ENCODE measurements around the gene IQCN.

The IQCN gene

DNA sequence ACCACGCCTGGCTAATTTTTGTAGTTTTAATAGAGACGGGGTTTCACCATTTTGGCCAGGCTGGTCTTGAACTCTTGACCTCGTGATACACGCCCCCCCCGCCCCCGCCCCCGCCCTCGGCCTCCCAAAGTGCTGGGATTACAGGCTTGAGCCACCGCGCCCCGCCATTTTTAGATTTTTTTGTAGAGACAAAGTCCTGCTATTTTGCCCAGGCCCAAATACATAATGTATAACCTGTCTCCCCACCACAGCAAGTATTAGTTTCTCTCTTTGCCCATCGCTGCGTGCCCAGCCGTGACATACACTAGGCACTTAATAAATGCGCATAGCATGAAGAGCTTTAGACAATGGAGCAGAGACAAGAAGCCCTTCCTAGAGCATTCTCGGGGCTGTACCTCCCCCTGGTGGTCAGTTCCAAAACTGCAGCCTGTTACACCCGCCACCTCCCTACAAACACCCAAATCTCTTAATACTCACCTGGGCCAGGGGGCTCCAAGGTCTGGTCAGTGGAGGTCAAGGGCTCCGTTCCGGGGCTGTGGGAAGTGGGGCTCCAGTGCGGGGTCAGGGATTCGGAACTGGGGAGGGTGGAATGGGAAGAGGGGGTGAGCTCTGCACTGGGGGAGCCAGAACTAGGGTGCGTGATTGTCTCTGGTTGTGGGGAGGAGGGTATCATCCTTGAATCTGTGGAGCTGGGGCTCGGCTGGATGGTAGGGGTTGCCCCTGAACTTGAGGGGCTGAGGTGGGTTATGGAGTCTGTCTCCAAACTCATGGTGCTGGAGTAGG, 22.5 kb downstream of the IQCN start (continued):
- TF ChIP-seq, protein P1, sequence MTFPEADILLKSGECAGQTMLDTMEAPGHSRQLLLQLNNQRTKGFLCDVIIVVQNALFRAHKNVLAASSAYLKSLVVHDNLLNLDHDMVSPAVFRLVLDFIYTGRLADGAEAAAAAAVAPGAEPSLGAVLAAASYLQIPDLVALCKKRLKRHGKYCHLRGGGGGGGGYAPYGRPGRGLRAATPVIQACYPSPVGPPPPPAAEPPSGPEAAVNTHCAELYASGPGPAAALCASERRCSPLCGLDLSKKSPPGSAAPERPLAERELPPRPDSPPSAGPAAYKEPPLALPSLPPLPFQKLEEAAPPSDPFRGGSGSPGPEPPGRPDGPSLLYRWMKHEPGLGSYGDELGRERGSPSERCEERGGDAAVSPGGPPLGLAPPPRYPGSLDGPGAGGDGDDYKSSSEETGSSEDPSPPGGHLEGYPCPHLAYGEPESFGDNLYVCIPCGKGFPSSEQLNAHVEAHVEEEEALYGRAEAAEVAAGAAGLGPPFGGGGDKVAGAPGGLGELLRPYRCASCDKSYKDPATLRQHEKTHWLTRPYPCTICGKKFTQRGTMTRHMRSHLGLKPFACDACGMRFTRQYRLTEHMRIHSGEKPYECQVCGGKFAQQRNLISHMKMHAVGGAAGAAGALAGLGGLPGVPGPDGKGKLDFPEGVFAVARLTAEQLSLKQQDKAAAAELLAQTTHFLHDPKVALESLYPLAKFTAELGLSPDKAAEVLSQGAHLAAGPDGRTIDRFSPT (tag by site-specific recombination; IDR thresholded peaks at IDR 0.05): no peak
- TF ChIP-seq MYNN (tag by site-specific recombination; IDR thresholded peaks at IDR 0.05; ENCODE audit: borderline replicate concordance) (no peak), GLI4 (tag by site-specific recombination; IDR thresholded peaks at IDR 0.05) (no peak), ZNF610 (tag by site-specific recombination; IDR thresholded peaks at IDR 0.05; ENCODE audit: borderline replicate concordance) (no peak), ZNF560 (tag by site-specific recombination; IDR thresholded peaks at IDR 0.05; ENCODE audit: borderline replicate concordance) (no peak), ZNF837 (tag by site-specific recombination; IDR thresholded peaks at IDR 0.05) (no peak), ZEB2 (tag by site-specific recombination; IDR thresholded peaks at IDR 0.05) (0 out of 2 replicates have a peak, but pooled peaks have one; percentile 41), KLF1 (tag by site-specific recombination; IDR thresholded peaks at IDR 0.05) (no peak), ZNF169 (tag by site-specific recombination; IDR thresholded peaks at IDR 0.05) (no peak), ZNF19 (tag by site-specific recombination; IDR thresholded peaks at IDR 0.05; ENCODE audit: low read depth) (no peak), SP7 (tag by site-specific recombination; IDR thresholded peaks at IDR 0.05) (no peak), ZBTB1 (tag by site-specific recombination; IDR thresholded peaks at IDR 0.05) (no peak), ZNF654 (tag by site-specific recombination; IDR thresholded peaks at IDR 0.05; ENCODE audit: low read depth) (peak; percentile 86), ZNF132 (tag by site-specific recombination; IDR thresholded peaks at IDR 0.05; ENCODE audit: borderline replicate concordance) (no peak), HOXD13 (CRISPR knock-in tag; IDR thresholded peaks at IDR 0.05; ENCODE audit: borderline replicate concordance) (no peak), ZNF248 (tag by site-specific recombination; IDR thresholded peaks at IDR 0.05) (0 out of 2 replicates have a peak, but pooled peaks have one; percentile 23), FEZF1 (tag by site-specific recombination; IDR thresholded peaks at IDR 0.05) (no peak), ZNF670 (tag by site-specific recombination; IDR thresholded peaks at IDR 0.05; ENCODE audit: low read depth) (no peak), ZIC2 (tag by site-specific recombination; IDR thresholded peaks at IDR 0.05) (no peak), ZSCAN30 (tag by site-specific recombination; IDR thresholded peaks at IDR 0.05) (no peak), ZNF433 (tag by site-specific recombination; IDR thresholded peaks at IDR 0.05; ENCODE audit: low read depth) (no peak), ZBTB7A (tag by site-specific recombination; IDR thresholded peaks at IDR 0.05; ENCODE audit: low read depth) (no peak), ZNF341 (tag by site-specific recombination; IDR thresholded peaks at IDR 0.05; ENCODE audit: low read depth) (no peak), RBAK (tag by site-specific recombination; IDR thresholded peaks at IDR 0.05) (no peak), ZNF175 (tag by site-specific recombination; IDR thresholded peaks at IDR 0.05) (no peak), ZNF747 (tag by site-specific recombination; IDR thresholded peaks at IDR 0.05) (no peak)
- TF ChIP-seq, protein P2, sequence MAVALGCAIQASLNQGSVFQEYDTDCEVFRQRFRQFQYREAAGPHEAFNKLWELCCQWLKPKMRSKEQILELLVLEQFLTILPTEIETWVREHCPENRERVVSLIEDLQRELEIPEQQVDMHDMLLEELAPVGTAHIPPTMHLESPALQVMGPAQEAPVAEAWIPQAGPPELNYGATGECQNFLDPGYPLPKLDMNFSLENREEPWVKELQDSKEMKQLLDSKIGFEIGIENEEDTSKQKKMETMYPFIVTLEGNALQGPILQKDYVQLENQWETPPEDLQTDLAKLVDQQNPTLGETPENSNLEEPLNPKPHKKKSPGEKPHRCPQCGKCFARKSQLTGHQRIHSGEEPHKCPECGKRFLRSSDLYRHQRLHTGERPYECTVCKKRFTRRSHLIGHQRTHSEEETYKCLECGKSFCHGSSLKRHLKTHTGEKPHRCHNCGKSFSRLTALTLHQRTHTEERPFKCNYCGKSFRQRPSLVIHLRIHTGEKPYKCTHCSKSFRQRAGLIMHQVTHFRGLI (tag by site-specific recombination; IDR thresholded peaks at IDR 0.05): peak; percentile 32; the same call in 1 of the 2 replicates
- TF ChIP-seq, protein P3, sequence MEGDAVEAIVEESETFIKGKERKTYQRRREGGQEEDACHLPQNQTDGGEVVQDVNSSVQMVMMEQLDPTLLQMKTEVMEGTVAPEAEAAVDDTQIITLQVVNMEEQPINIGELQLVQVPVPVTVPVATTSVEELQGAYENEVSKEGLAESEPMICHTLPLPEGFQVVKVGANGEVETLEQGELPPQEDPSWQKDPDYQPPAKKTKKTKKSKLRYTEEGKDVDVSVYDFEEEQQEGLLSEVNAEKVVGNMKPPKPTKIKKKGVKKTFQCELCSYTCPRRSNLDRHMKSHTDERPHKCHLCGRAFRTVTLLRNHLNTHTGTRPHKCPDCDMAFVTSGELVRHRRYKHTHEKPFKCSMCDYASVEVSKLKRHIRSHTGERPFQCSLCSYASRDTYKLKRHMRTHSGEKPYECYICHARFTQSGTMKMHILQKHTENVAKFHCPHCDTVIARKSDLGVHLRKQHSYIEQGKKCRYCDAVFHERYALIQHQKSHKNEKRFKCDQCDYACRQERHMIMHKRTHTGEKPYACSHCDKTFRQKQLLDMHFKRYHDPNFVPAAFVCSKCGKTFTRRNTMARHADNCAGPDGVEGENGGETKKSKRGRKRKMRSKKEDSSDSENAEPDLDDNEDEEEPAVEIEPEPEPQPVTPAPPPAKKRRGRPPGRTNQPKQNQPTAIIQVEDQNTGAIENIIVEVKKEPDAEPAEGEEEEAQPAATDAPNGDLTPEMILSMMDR (tag by site-specific recombination; IDR thresholded peaks at IDR 0.05): peak; percentile 80
- TF ChIP-seq, protein P4, sequence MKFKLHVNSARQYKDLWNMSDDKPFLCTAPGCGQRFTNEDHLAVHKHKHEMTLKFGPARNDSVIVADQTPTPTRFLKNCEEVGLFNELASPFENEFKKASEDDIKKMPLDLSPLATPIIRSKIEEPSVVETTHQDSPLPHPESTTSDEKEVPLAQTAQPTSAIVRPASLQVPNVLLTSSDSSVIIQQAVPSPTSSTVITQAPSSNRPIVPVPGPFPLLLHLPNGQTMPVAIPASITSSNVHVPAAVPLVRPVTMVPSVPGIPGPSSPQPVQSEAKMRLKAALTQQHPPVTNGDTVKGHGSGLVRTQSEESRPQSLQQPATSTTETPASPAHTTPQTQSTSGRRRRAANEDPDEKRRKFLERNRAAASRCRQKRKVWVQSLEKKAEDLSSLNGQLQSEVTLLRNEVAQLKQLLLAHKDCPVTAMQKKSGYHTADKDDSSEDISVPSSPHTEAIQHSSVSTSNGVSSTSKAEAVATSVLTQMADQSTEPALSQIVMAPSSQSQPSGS (tag by site-specific recombination; IDR thresholded peaks at IDR 0.05; ENCODE audit: low read depth): no peak
- TF ChIP-seq, protein P5, sequence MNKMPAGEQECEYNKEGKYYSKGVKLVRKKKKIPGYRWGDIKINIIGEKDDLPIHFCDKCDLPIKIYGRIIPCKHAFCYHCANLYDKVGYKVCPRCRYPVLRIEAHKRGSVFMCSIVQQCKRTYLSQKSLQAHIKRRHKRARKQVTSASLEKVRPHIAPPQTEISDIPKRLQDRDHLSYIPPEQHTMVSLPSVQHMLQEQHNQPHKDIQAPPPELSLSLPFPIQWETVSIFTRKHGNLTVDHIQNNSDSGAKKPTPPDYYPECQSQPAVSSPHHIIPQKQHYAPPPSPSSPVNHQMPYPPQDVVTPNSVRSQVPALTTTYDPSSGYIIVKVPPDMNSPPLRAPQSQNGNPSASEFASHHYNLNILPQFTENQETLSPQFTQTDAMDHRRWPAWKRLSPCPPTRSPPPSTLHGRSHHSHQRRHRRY (tag by site-specific recombination; IDR thresholded peaks at IDR 0.05): no peak
- TF ChIP-seq, protein P6, sequence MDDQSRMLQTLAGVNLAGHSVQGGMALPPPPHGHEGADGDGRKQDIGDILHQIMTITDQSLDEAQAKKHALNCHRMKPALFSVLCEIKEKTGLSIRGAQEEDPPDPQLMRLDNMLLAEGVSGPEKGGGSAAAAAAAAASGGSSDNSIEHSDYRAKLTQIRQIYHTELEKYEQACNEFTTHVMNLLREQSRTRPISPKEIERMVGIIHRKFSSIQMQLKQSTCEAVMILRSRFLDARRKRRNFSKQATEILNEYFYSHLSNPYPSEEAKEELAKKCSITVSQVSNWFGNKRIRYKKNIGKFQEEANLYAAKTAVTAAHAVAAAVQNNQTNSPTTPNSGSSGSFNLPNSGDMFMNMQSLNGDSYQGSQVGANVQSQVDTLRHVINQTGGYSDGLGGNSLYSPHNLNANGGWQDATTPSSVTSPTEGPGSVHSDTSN (CRISPR knock-in tag; IDR thresholded peaks at IDR 0.05): no peak
